T-cell (primary cell): ENCODE measurements around the gene AIG1. TPM values are rescaled to one million over a fixed set of nuclear protein-coding genes. Genes with fewer than 3 reads are reported as not detected.

Experiments used
- ATAC-seq, 4 experiments: fragments of 200-7000 bp in 3 of 4; fragments of 150-1000 bp in 1 of 4; cut with Tn5 transposase; replicated peaks in 1 of 4; 1 replicate in 3 of 4; 2 replicates in 1 of 4; pipeline ENCODE4 v1.10.0; 2021; ENCODE audit warnings: moderate library complexity in 3 of 4, mild to moderate bottlenecking in 2 of 4, moderate number of reproducible peaks in 1 of 4
- CTCF ChIA-PET, 2 donors: fragments of 300-600 bp; sonication (Branson Sonifier 250); formaldehyde crosslinking; loops; one replicate each; lab custom pipeline; 2022; ENCODE audit warnings: antibody characterized with exemption in 2 of 2; lab: Charles Lee
- POLR2A ChIA-PET, 2 donors: fragments of 300-600 bp; sonication (Branson Sonifier 250); formaldehyde crosslinking; loops; one replicate each; lab custom pipeline; 2022; ENCODE audit warnings: antibody characterized with exemption in 2 of 2; lab: Charles Lee
- DNase-seq, 35 experiments: peaks; one replicate each; pipeline versions ENCODE4 v3.0.0 to v3.0.0-alpha.2; 2013 to 2023
- H3K27ac ChIP-seq: one replicate; pipeline ENCODE4 v1.5.1; 2013; ENCODE audit warnings: low read length
- H3K27me3 ChIP-seq, 2 experiments: replicated peaks in 1 of 2; 1 replicate in 1 of 2; 2 replicates in 1 of 2; pipeline versions ENCODE4 v1.6.1 to v1.7.0; 2013; ENCODE audit warnings: low read length in 1 of 2, mixed read lengths in 1 of 2; ENCODE audit not compliant: control insufficient read depth in 2 of 2, insufficient read depth in 2 of 2; ENCODE audit errors: extremely low read depth in 1 of 2
- H3K36me3 ChIP-seq, 2 donors: 1 replicate in 1 of 2; 2 replicates in 1 of 2; pipeline versions ENCODE4 v1.6.1 to v1.7.0; 2013; ENCODE audit warnings: low read length in 1 of 2; ENCODE audit not compliant: control insufficient read depth in 2 of 2, insufficient read depth in 1 of 2; ENCODE audit errors: extremely low read depth in 1 of 2
- H3K4me1 ChIP-seq, 2 experiments: 1 replicate in 1 of 2; 2 replicates in 1 of 2; pipeline versions ENCODE4 v1.6.1 to v1.7.0; 2013; ENCODE audit warnings: low read length in 2 of 2, mixed read lengths in 1 of 2; ENCODE audit not compliant: insufficient read depth in 2 of 2, control insufficient read depth in 1 of 2; ENCODE audit errors: extremely low read depth in 1 of 2
- H3K4me3 ChIP-seq, 2 donors: 1 replicate in 1 of 2; 2 replicates in 1 of 2; pipeline versions ENCODE4 v1.5.1 to v1.7.0; 2013; ENCODE audit warnings: mild to moderate bottlenecking in 2 of 2, low read length in 1 of 2, moderate library complexity in 1 of 2; ENCODE audit not compliant: control insufficient read depth in 1 of 2; ENCODE audit errors: extremely low read depth in 1 of 2
- H3K9me3 ChIP-seq: 2 replicates; pipeline ENCODE4 v1.7.0; 2013
- H3K27ac Mint-ChIP-seq, 2 donors: one replicate each; pipeline ENCODE4 v1.8.0; 2020 to 2021; ENCODE audit warnings: mild to moderate bottlenecking in 2 of 2, mixed read lengths in 2 of 2
- H3K27me3 Mint-ChIP-seq, 2 donors: one replicate each; pipeline ENCODE4 v1.8.0; 2021 to 2022; ENCODE audit warnings: mixed read lengths in 2 of 2
- H3K36me3 Mint-ChIP-seq: one replicate; pipeline ENCODE4 v1.8.0; 2021; ENCODE audit warnings: mixed read lengths
- H3K4me1 Mint-ChIP-seq, 3 donors: one replicate each; pipeline ENCODE4 v1.8.0; 2020 to 2022; ENCODE audit warnings: mixed read lengths in 3 of 3, mild to moderate bottlenecking in 1 of 3
- H3K4me3 Mint-ChIP-seq, 3 donors: one replicate each; pipeline ENCODE4 v1.8.0; 2020 to 2022; ENCODE audit warnings: mild to moderate bottlenecking in 3 of 3, mixed read lengths in 3 of 3, moderate library complexity in 3 of 3
- H3K9me3 Mint-ChIP-seq, 3 donors: one replicate each; pipeline ENCODE4 v1.8.0; 2020 to 2022; ENCODE audit warnings: mixed read lengths in 3 of 3
- WGBS: methylation state at CpG from one replicate; pipeline ENCODE4 v1.1.5; 2013; ENCODE audit warnings: missing lambda C conversion rate; ENCODE audit not compliant: insufficient coverage; 5-methylcytosine and 5-hydroxymethylcytosine counted together
- total RNA-seq, 35 experiments: library from RNA in 6 of 35; stranded (reverse) in 6 of 35; fragments of 120-200 nt in 1 of 35; gene quantifications; one replicate each; pipeline versions ENCODE4 v1.2.1 to v1.2.4 and lab custom pipeline; 2013 to 2026

Gene AIG1
- total RNA-seq, 5 donors from 2014 or later (not counting 1 experiment from before 2014, with no cell fraction given): 6.0 to 13.4 (median 7.6) TPM

GRCh38 chr6:143356101-143356880 is 295.6 kb downstream of the AIG1 start:
- no peak overlapping the region for H3K4me3 Mint-ChIP-seq
- H3K27me3 Mint-ChIP-seq: peaks cover 7 to 12% of the 10 kb centered on the region in 2 donors
- Histone ChIP-seq H3K27ac (no peak overlapping the region), H3K36me3 (no peaks in the 10 kb centered on the region), H3K4me3 (no peak overlapping the region), H3K4me1 (no peaks in the 10 kb centered on the region), H3K9me3 (no peaks in the 10 kb centered on the region), H3K27me3 (peaks cover 0 to 3% of the 10 kb centered on the region in 2 experiments)
- WGBS: 78% methylated on average over 1 of the region's 3 CpGs
- ATAC-seq (no peak), DNase-seq (no peak)
- H3K4me1 Mint-ChIP-seq: no peaks in the 10 kb centered on the region
- H3K9me3 Mint-ChIP-seq: peaks cover 6 to 28% (median 16%) of the 10 kb centered on the region in 3 donors
- ChIA-PET CTCF (no interaction called here), POLR2A (no interaction called here)
- no peak overlapping the region for H3K27ac Mint-ChIP-seq
- peaks cover 8% of the 10 kb centered on the region for H3K36me3 Mint-ChIP-seq

- Histone ChIP-seq H3K27ac (no peak overlapping the region), H3K36me3 (no peaks in the 10 kb centered on the region), H3K27me3 (peaks cover 0 to 3% of the 10 kb centered on the region in 2 experiments), H3K9me3 (no peaks in the 10 kb centered on the region), H3K4me1 (no peaks in the 10 kb centered on the region), H3K4me3 (no peak overlapping the region)
- Mint-ChIP-seq H3K27ac (no peak overlapping the region), H3K36me3 (peaks cover 3% of the 10 kb centered on the region), H3K27me3 (peaks cover 9 to 12% of the 10 kb centered on the region in 2 donors), H3K9me3 (peaks cover 6 to 19% (median 11%) of the 10 kb centered on the region in 3 donors), H3K4me1 (no peaks in the 10 kb centered on the region), H3K4me3 (no peak overlapping the region)
- ChIA-PET POLR2A (interaction anchor here in 1 of 2 donors (0.6 kb wide), 1 partner anchor 379 kb away, joined by 3 read pairs; no protein-coding TSS in a partner anchor), CTCF (no interaction called here)
- ATAC-seq (no peak), DNase-seq (no peak)
Observed at GRCh38 chr6:143357152-143357551, 296.5 kb downstream of the AIG1 start.

- H3K36me3 Mint-ChIP-seq: peaks cover 3% of the 10 kb centered on the region
- no peak overlapping the region for H3K4me3 Mint-ChIP-seq
- Histone ChIP-seq H3K9me3 (no peaks in the 10 kb centered on the region), H3K27me3 (peaks cover 0 to 3% of the 10 kb centered on the region in 2 experiments), H3K27ac (no peak overlapping the region), H3K4me1 (no peaks in the 10 kb centered on the region), H3K4me3 (no peak overlapping the region), H3K36me3 (no peaks in the 10 kb centered on the region)
- H3K4me1 Mint-ChIP-seq: no peaks in the 10 kb centered on the region
- DNase-seq: no peak
- peaks cover 9 to 12% of the 10 kb centered on the region in 2 donors for H3K27me3 Mint-ChIP-seq
- WGBS: 89% methylated on average over 1 of the region's 1 CpG
- H3K27ac Mint-ChIP-seq: no peak overlapping the region
- ChIA-PET CTCF (no interaction called here), POLR2A (interaction anchor here in 1 of 2 donors (0.6 kb wide), 1 partner anchor 379 kb away, joined by 3 read pairs; no protein-coding TSS in a partner anchor)
- H3K9me3 Mint-ChIP-seq: peaks cover 5 to 13% (median 6%) of the 10 kb centered on the region in 3 donors
- ATAC-seq: no peak
Observed at GRCh38 chr6:143357561-143358255, 297.0 kb downstream of the AIG1 start.

- Histone ChIP-seq H3K27me3 (peaks cover 0 to 3% of the 10 kb centered on the region in 2 experiments), H3K4me3 (no peak overlapping the region), H3K4me1 (no peaks in the 10 kb centered on the region), H3K9me3 (no peaks in the 10 kb centered on the region), H3K36me3 (no peaks in the 10 kb centered on the region), H3K27ac (no peak overlapping the region)
- Mint-ChIP-seq H3K4me1 (no peaks in the 10 kb centered on the region), H3K4me3 (no peak overlapping the region), H3K36me3 (no peaks in the 10 kb centered on the region), H3K9me3 (no peaks in the 10 kb centered on the region), H3K27me3 (peaks cover 3 to 7% of the 10 kb centered on the region in 2 donors), H3K27ac (no peak overlapping the region)
- CTCF ChIA-PET: no interaction called here
- WGBS: 100% methylated on average over 3 of the region's 4 CpGs
- no peak for DNase-seq
- ATAC-seq: no peak
- POLR2A ChIA-PET: no interaction called here
Observed at GRCh38 chr6:143361536-143362191, 301.0 kb downstream of the AIG1 start.

GRCh38 chr6:143362192-143362558 is 301.5 kb downstream of the AIG1 start:
- no peaks in the 10 kb centered on the region for H3K4me1 Mint-ChIP-seq
- H3K36me3 Mint-ChIP-seq: no peaks in the 10 kb centered on the region
- CTCF ChIA-PET: no interaction called here
- H3K27me3 Mint-ChIP-seq: peaks cover 2 to 5% of the 10 kb centered on the region in 2 donors
- ATAC-seq (no peak), DNase-seq (no peak)
- Histone ChIP-seq H3K4me1 (no peaks in the 10 kb centered on the region), H3K4me3 (no peak overlapping the region), H3K36me3 (no peaks in the 10 kb centered on the region), H3K27ac (no peak overlapping the region), H3K9me3 (no peaks in the 10 kb centered on the region), H3K27me3 (no peaks in the 10 kb centered on the region)
- H3K27ac Mint-ChIP-seq: no peak overlapping the region
- WGBS: 57% methylated on average over 1 of the region's 2 CpGs
- no peaks in the 10 kb centered on the region for H3K9me3 Mint-ChIP-seq
- POLR2A ChIA-PET: no interaction called here
- no peak overlapping the region for H3K4me3 Mint-ChIP-seq

GRCh38 chr6:143363299-143363698 is 302.6 kb downstream of the AIG1 start:
- no peak overlapping the region for H3K4me3 Mint-ChIP-seq
- DNase-seq (no peak), ATAC-seq (no peak)
- no peaks in the 10 kb centered on the region for H3K4me1 ChIP-seq
- no peaks in the 10 kb centered on the region for H3K36me3 Mint-ChIP-seq
- H3K9me3 ChIP-seq: no peaks in the 10 kb centered on the region
- no CpG with 5 or more reads among the region's 2 CpGs for WGBS
- no peaks in the 10 kb centered on the region for H3K36me3 ChIP-seq
- peaks cover 2 to 5% of the 10 kb centered on the region in 2 donors for H3K27me3 Mint-ChIP-seq
- no peak overlapping the region for H3K4me3 ChIP-seq
- no peak overlapping the region for H3K27ac Mint-ChIP-seq
- no peaks in the 10 kb centered on the region for H3K9me3 Mint-ChIP-seq
- ChIA-PET POLR2A (no interaction called here), CTCF (no interaction called here)
- no peaks in the 10 kb centered on the region for H3K4me1 Mint-ChIP-seq
- no peak overlapping the region for H3K27ac ChIP-seq
- no peaks in the 10 kb centered on the region for H3K27me3 ChIP-seq
